Endothelial cell of umbilical vein (primary cell): Measurements from ENCODE around the gene SS18L1.

Experiments
- CTCF ChIP-seq, 2 donors: IDR thresholded peaks; 1 replicate in 1 of 2; 2 replicates in 1 of 2; pipeline ENCODE4 v1.5.1; 2011; ENCODE audit warnings: low read length in 2 of 2, mild to moderate bottlenecking in 2 of 2, moderate library complexity in 2 of 2, control low read depth in 1 of 2, inconsistent platforms in 1 of 2, low read depth in 1 of 2; ENCODE audit not compliant: insufficient read depth in 1 of 2; ENCODE audit errors: extremely low read depth in 1 of 2
- EZH2 ChIP-seq: IDR thresholded peaks from 2 replicates; pipeline ENCODE4 v1.6.1; 2012; ENCODE audit warnings: borderline replicate concordance, low read depth, mild to moderate bottlenecking, moderate library complexity, low read length, inconsistent platforms; ENCODE audit not compliant: severe bottlenecking
- FOS ChIP-seq: IDR thresholded peaks from 2 replicates; pipeline ENCODE4 v1.6.1; 2011; ENCODE audit warnings: mild to moderate bottlenecking, low read length, moderate library complexity, borderline replicate concordance; ENCODE audit not compliant: insufficient read depth
- GATA2 ChIP-seq: IDR thresholded peaks from 2 replicates; pipeline ENCODE4 v1.7.0; 2011; ENCODE audit warnings: low read depth, mild to moderate bottlenecking, moderate library complexity, mixed read lengths, low read length; ENCODE audit not compliant: insufficient read length, insufficient read depth
- JUN ChIP-seq: IDR thresholded peaks from 2 replicates; pipeline ENCODE4 v1.6.1; 2011; ENCODE audit warnings: borderline replicate concordance, low read depth; ENCODE audit not compliant: insufficient read length, insufficient read depth
- MAX ChIP-seq: IDR thresholded peaks from 2 replicates; pipeline ENCODE4 v1.6.1; 2011; ENCODE audit not compliant: insufficient read depth, insufficient read length
- MYC ChIP-seq: IDR thresholded peaks from one replicate; pipeline ENCODE4 v1.6.1; 2011; ENCODE audit warnings: mild to moderate bottlenecking, low read depth, low read length
- POLR2A ChIP-seq: IDR thresholded peaks from 2 replicates; pipeline ENCODE4 v1.6.1; 2012; ENCODE audit warnings: low read depth, mild to moderate bottlenecking, control low read depth, low read length
- POLR2AphosphoS5 ChIP-seq: IDR thresholded peaks from 2 replicates; pipeline ENCODE4 v1.6.1; 2012; ENCODE audit warnings: low read depth, mild to moderate bottlenecking, control low read depth, low read length, moderate library complexity; ENCODE audit not compliant: insufficient read depth

GRCh38 chr20:62168890-62169435 lies 25.4 kb downstream of the SS18L1 start:
- no peak for TF ChIP-seq MAX
- no peak for TF ChIP-seq EZH2
- TF ChIP-seq CTCF (IDR thresholded peaks at IDR 0.05; ENCODE audit: extremely low read depth in 1 of 2, insufficient read depth in 1 of 2, low read depth in 1 of 2, low read length in 2 of 2): no peak
- TF ChIP-seq GATA2: no peak
- TF ChIP-seq POLR2AphosphoS5: no peak
- TF ChIP-seq MYC: no peak
- TF ChIP-seq POLR2A: no peak
- TF ChIP-seq FOS: no peak
- TF ChIP-seq JUN: no peak
